Activated T-cell treated with anti-CD3 and anti-CD28 coated beads for 4 hours (primary cell): Measurements from ENCODE around the gene OCEL1.
"Not testable (repeated sequence)": the region's sequence is repeated elsewhere in the genome, so short reads cannot be mapped to it uniquely, and the experiment has no call there.

Experiments
- DNase-seq: peaks from one replicate; pipeline ENCODE4 v3.0.0-alpha.2; 2020

Gene OCEL1, protein sequence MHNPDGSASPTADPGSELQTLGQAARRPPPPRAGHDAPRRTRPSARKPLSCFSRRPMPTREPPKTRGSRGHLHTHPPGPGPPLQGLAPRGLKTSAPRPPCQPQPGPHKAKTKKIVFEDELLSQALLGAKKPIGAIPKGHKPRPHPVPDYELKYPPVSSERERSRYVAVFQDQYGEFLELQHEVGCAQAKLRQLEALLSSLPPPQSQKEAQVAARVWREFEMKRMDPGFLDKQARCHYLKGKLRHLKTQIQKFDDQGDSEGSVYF

DNA sequence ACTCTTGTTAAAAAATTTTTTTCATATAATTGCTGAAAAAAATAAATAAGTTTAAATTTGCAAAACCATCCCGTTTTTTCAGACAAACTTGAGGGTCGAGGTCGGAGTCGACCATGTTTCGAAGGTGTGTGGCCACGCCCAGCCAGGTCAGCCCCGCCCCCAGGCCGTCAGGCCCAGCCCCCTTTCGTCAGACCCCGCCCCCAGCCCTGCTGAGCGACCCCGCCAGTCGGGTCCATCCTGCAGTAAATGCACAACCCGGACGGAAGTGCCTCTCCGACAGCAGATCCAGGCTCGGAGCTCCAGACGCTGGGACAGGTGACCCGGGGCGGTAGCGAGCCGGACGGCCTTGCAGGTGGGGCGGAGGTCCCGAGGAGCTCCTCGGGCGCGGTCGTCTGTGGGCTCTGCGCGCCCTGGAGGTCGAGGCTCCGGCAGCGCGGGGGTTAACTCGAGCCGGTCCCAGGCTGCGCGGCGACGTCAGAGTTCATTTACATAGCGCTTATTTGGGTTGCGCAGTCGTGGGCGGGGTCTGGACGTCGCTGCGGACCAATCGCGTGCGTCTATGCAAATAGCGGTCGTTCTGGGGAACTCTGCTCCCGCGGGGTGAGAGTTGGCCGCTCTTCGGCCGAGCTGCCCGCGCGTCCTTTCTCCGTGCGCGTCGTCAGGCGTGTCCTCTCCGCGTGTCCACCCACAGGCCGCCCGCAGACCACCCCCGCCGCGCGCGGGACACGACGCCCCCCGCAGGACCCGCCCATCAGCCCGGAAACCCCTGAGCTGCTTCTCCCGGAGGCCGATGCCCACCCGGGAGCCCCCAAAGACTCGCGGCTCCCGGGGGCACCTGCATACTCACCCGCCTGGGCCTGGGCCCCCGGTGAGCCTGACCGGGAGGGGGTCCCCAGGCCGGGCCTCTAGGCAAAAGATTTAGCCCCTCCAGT is at the start of gene OCEL1:
Gene OCEL1 (plus strand): TSS at position 225 of the 932 bp plus-strand sequence. CDS start 22 bp downstream, at position 247.
- DNase-seq, result peak; percentile 92

DNA sequence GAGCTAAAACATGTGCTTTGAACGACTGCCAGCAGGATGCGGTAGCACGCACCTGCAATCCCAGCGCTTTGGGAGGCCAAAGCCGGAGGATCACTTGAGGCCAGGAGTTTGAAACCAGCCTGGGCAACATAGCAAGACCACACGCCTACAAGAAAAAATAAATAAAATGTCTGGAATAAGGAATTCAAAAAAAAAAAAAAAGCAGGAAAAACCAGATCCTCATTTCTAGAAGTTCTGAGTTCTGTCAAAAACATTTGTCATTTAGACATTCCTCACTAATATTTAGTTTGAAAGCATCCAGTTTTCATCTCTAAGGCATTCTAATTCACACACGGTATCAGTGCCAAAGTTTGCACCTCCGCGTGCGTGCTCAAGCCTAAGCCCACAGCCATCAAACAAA is 47.7 kb upstream of the OCEL1 start:
- DNase-seq, result no peak

DNA sequence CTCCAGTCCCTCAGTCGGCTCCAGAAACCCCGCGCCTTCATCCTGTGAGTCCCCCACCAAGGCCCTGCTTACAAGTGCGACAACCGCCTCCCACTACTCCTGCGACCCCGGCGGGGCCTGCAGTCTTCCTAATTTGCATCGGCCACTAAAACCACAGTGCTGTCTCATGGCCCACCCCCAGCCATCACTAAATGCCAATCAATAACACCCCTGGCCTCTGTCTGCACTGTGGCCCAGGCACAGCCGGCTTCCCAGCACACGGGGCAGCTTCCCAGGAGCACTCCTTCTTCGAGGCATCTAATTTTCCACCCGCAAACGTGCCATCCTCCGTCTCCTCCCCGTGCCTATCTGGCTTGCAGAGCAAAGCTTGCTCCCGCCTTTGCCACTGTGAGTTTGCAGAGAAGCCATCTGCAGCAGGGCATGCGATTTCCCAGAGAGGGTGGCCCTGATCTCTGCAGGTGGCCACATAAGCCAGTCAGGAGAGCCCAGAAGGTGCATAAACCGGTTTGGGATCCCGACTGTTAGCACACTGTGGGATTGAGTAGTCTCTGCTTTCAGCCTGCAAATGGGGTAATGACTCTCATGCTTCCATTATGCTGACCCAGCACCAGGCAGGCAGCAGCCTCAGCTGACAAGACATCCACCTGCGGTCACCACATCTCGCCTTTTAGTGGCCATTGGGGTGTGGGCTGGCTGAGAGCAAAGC is 44.9 kb upstream of the OCEL1 start:
- no peak for DNase-seq

DNA sequence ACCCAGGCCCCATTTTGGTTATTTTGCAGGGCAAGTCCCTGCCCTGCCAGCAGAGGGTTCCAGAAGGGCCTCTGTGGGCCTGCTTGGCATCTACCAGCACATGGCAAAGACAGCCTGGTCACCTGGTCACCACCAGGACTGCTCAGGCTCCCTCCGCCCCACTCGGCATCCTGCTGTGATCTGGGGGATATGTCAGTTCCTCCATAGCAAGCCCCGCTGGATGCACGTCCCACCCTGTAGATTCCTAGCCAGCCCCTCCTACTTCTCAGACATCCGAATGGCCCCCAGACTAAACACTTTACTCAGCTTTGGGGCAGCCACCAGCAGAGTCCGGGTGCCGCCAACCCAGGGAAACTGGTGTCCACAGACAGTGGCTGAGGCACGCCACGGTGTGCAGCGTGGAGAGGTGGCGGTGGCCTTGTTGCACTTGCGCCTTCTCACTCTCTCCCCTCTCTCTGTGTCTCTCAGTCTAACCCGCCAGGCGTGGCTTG is 42.7 kb upstream of the OCEL1 start:
- no peak for DNase-seq

DNA sequence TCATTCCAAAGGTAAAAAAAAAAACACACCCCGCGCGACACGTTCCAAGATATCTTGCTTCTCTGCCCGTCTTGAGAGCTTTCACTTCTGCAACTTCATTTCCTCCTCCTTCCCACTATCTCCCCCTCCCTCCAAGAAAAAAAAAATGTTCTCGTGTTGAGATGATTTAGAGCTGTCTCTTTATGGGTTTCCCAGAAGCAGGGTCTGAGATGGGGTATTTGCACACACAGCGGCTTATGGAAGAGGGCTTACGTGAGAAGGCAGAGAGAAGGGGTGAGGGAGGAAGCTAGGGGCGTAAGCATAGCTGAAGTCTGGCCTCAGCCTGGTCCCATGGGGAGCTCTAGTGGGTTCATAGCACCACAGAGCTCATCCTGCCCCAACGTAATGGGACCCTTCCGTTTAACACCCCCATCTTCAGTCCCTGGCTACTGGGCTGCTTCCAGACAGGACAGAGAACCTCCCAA is 42.1 kb upstream of the OCEL1 start:
- DNase-seq, result peak; percentile 9

DNA sequence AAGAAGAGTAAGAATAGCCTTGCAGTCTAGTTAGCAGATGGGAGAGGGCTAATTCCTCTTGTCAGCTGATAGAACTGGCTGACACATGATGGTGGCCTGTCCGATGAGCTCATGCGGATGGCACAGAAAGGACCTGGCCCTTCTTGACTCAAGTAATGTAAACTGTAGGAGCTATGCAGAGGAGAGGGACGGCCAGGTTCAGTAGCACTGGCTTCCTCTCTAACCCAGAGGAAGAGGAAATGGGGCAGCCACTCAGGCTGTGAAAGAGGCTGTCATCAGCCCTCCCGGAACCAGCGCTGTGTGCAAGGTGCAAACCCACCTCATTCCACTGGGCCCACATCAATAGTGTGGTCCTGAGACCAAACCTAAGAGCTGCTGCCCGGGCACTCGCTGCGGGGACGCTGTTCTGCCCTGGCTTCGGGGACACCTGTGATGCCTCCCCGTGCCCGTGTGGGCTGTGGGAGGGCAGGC is 41.6 kb upstream of the OCEL1 start:
- DNase-seq, result peak; percentile 19

DNA sequence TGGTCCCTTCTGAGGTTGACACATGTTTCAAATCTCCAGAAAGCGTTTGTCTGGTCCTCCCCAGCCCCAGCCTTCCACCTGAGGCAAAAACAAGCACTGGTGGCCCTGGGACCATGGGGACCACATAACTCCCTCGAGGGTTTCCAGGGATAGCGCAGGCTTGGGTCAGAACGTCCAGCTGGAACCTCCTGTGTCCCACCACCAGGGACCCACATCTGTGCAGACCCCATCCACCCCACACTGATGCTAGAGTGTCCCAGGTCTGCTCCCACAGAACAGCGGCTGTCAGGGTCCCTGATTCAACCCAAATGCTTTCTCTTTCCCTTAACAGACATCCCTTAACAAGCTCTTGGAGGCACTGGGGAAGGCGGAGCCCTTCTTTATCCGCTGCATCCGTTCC is 40.4 kb upstream of the OCEL1 start:
- DNase-seq, result no peak

DNA sequence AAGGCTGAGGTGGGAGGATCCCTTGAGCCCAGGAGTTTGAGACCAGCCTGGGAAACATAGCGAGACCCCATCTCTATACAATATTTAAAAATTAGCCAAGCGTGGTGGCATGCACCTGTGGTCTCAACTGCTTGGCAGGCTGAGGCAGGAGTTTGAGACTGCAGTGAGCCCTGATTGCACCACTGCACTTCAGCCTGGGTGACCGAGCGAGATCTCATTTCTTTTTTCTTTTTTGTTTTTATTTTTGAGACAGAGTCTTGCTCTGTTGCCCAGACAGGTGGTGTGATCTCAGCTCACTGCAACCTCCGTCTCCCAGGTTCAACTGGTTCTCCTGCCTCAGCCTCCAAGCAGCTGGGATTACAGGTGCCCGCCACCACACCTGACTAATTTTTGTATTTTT is 34.3 kb upstream of the OCEL1 start:
- not testable (repeated sequence) for DNase-seq

DNA sequence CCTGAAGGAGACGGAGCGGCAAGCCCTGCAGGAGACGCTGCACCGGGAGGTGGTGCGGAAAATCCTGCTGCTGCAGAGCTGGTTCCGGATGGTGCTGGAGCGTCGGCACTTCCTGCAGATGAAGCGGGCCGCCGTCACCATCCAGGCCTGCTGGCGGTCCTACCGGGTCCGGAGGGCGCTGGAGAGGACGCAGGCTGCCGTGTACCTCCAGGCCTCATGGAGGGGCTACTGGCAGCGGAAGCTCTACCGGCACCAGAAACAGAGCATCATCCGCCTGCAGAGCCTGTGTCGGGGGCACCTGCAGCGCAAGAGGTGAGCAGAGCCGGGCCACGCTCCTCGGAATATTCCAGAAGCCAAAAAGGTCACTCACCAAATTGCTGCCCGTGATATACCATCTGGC is 33.3 kb upstream of the OCEL1 start:
- no peak for DNase-seq

DNA sequence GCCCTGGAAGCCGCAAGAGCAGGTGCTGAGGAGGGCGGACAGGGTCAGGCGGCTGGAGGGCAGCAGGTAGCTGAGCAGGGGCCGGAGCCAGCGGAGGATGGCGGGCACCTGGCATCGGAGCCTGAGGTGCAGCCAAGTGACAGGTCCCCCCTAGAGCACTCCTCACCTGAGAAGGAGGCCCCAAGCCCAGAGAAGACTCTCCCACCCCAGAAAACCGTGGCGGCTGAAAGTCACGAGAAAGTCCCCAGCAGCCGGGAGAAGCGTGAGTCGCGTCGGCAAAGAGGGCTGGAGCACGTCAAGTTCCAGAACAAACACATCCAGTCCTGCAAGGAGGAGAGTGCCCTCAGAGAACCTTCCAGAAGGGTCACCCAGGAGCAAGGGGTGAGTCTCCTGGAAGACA is 31.4 kb upstream of the OCEL1 start:
- DNase-seq, result no peak

DNA sequence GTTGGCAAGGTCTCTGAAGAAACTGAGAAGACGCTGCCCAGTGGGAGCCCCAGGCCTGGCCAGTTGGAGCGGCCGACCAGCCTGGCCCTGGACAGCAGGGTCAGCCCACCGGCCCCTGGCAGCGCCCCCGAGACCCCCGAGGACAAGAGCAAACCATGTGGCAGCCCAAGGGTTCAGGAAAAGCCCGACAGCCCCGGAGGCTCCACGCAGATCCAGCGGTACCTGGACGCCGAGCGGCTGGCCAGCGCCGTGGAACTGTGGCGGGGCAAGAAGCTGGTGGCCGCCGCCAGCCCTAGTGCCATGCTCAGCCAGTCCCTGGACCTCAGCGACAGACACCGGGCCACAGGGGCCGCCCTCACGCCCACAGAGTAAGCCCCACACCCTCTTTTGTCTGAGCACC is 30.9 kb upstream of the OCEL1 start:
- DNase-seq, result no peak

DNA sequence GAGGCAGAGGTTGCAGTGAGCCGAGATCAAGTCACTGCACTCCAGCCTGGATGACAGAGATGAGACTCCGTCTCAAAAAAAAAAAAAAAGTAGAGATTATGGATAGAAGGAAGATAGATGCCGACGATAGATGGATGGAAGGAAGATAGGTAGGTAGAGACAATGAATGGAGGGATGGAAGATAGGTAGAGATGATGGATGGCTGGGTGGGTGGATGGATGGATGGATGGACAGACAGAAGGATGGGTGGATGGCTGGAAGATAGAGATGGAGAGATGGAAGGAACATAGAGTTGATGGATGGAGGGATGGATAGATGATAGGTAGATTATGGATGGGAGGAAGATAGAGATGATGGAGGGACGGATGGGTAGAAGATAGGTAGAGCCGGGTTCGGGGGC is 29.4 kb upstream of the OCEL1 start:
- no peak for DNase-seq

DNA sequence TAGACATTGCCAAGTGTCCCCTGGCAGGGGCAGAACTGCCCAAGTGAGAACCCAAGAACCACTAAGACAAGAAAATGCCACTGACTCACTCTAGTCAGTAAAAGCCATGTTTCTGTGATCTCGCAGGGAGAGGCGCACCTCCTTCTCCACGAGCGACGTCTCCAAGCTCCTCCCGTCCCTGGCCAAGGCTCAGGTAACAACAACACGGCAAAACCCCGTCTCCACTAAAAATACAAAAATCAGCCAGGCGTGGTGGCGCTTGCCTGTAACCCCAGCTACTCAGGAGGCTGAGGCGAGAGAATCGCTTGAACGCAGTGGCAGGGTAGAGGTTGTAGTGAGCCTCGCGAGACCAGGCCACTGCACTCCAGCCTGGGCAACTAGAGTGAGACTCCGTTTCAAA is 28.4 kb upstream of the OCEL1 start:
- no peak for DNase-seq

DNA sequence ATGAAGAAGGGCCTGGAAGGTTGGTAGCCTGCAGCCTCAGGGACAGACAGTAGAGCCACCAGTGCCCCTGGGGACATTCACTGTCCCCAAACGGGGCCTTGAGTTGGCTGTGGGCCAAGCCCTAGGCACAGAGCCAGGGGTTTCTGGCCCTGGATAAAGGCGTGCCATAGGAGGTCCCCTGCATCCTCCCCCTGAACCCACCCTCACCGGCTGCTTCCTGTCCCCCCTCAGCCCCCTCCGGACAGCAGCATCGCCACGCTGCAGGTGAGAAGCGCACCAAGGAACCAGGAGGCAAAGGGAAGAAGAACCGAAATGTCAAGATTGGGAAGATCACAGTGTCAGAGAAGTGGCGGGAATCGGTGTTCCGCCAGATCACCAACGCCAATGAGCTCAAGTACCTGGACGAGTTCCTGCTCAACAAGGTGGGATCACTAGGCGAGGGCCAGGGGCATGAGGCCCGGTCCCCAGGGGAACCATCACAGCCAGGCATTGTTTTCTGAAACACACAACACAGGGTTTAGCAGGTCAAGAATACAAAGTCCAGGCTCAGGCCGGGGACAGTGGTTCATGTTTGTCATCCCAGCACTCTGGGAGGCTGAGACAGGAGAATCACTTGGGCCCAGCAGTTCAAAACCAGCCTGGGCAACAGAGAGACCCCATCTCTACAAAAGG is 25.5 kb upstream of the OCEL1 start:
- DNase-seq, result no peak

DNA sequence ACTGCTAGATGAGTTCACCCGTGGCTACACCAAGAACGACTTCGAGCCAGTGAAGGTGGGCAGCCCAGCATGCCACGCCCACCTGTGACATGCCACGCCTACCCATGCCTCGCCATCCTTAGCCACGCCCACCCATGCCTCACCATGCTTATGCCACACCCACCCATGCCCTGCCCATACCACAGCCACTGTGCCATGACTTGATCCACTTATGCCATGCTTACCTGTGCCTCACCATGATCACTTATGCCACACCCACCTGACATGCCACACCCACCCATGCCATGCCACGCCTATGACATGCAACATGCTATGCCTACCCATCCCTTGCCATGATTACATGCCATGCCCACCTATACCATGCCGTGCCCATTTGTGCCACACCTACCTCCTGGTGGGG is 23.8 kb upstream of the OCEL1 start:
- no peak for DNase-seq

DNA sequence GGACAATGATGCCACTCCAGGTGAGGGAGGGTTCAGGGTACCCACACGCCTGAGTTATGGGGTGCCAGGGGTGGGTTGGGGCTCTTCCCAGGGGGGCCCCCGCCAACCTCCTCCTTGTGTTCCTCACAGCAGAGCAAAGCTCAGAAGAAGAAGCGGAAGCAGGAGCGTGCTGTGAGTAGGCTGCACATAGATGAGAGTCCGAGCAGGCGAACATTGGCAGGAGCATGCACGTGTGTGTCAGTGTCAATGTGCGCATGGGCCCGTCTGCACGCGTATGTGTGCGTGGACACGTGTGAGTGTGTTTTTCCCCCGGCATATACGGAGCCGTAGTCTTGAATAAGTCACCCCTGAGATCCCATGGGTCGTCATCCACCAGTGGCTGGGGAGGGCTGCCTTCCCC is 23.3 kb upstream of the OCEL1 start:
- DNase-seq, result no peak

DNA sequence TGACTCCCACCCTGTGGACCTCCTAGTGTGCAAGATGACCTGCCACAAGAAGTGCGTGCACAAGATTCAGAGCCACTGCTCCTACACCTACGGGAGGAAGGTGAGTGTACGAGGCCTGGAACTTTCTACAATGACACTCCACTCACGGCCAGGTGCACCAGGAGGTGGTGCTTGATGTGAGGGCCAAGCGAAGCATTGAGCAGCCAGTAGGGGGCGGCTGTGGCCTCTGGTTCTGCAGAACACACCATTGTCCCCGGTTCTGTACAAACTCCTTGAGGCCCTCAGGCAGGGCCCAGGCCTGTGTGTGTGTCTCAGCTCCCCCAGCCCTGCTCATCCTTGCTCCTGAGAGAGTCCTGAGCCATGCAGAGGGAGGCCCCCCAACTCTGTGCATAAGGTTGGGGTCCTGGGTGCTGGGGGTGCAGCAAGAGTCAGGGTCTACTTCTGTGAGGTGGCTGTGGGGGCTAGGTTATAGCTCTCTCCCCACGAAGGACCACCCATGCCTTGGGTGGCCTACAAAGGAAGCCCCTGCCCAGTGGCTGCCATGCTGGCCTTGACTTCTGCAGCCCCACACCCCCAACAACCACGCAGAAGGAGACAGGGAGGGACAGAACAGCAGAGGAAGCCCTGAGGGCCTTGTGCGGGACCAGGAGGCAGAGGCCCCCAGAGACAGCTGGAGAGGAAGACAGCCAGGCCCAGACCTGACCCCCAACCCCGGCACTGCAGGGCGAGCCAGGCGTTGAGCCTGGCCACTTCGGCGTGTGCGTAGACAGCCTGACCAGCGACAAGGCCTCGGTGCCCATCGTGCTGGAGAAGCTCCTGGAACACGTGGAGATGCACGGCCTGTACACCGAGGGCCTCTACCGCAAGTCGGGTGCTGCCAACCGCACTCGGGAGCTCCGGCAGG is 20.5 kb upstream of the OCEL1 start:
- peak; percentile 49 for DNase-seq

DNA sequence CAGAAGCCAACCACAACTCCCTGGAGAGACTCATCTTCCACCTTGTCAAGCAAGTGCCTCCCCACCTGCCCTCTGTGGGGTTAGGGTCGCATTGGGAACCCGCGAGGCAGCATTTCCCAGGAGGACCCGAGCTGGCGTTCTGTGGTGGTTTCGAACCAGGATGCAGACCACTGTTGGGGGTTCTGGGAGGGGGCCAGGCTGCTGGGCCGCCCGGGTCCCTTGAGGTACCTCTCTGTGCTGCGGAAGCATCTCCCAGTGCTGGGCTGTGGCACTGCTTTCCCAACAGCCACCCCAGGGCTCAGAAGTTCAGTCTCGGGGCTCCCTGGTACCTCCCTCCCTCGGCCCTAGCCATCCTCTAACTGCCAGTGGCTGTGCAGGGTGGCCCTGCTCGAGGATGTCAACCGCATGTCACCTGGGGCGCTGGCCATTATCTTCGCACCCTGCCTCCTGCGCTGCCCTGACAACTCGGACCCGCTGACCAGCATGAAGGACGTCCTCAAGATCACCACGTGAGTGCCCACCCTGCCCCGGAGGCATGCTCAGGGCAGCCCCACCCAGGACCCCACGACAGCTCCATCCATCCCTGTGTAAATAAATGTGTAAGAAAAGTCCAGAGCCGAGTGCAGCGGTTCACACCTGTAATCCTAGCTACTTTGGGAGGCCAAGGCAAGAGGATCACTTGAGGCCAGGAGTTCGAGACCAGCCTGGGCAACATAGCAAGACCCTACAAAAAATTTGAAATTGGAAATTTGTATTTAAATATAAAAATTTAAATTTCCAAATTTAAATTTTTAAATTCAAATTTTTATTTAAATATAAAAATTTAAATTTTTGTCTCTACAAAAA is 19.1 kb upstream of the OCEL1 start:
- no peak for DNase-seq

DNA sequence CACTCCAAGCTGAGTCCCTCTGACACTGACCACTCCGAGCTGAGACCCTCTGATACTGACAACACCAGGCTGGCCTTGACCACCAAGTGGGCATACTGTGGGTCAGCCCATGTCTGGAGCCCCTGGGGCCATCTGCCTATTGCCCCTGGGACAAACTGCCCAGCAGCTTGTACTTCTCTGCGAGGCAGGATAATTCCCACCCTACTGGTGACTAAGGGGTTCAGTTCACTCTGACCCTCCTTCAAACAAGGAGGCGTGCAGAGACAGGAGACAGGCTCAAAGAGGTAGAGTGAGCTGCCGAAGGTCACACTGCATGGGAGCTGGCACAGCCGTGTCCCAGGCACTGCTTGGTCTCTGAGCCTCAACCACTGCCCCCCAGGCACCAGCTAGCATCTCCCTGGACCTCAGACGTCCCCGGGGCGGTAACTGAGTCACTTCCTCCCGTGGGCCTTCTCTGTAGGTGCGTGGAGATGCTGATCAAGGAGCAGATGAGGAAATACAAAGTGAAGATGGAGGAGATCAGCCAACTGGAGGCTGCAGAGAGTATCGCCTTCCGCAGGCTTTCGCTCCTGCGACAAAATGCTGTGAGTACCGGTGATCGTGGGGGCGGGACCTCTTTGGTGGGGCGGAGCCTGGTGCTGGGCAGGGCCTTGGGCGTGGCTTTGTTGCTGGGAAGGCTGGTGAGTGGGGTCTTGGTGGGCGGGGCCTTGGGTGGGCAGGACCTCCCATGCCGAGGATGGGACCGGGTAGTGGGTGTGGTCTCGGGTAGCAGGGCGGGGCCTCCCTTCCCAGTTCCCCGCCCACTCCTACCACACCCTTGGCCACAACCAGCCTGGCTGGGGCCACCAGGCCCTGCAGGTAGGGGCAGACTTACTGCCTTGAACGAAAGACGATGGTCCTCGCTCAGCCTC is 16.6 kb upstream of the OCEL1 start:
- no peak for DNase-seq
